Osteoblast (primary cell): ENCODE results near the gene WRNIP1. TPM values are rescaled to one million over a fixed set of nuclear protein-coding genes. Genes with fewer than 3 reads are reported as not detected.

Source experiments
- DNase-seq: peaks from one replicate; pipeline ENCODE4 v3.0.0; 2011; ENCODE audit warnings: low spot score, mixed read lengths; ENCODE audit not compliant: insufficient read length; ENCODE audit errors: missing footprints
- H2AFZ ChIP-seq: 2 replicates; pipeline ENCODE4 v1.6.0; 2011; ENCODE audit warnings: mild to moderate bottlenecking, low read length
- H3K27ac ChIP-seq: 2 replicates; pipeline ENCODE4 v1.5.1; 2011; ENCODE audit warnings: mild to moderate bottlenecking, low read depth, low read length, moderate library complexity
- H3K27me3 ChIP-seq: 2 replicates; pipeline ENCODE4 v1.6.0; 2012; ENCODE audit warnings: mild to moderate bottlenecking, control low read depth, inconsistent platforms, low read length, moderate library complexity; ENCODE audit not compliant: insufficient read depth
- H3K36me3 ChIP-seq: 2 replicates; pipeline ENCODE4 v1.5.1; 2011; ENCODE audit warnings: mild to moderate bottlenecking, low read length, control low read depth, moderate library complexity; ENCODE audit not compliant: insufficient read depth
- H3K4me1 ChIP-seq: 2 replicates; pipeline ENCODE4 v1.5.1; 2011; ENCODE audit warnings: mild to moderate bottlenecking, low read length, control low read depth, moderate library complexity; ENCODE audit not compliant: insufficient read depth
- H3K4me2 ChIP-seq: 2 replicates; pipeline ENCODE4 v1.6.0; 2011; ENCODE audit warnings: mild to moderate bottlenecking, low read length; ENCODE audit not compliant: insufficient read depth
- H3K4me3 ChIP-seq: fragments of 200-600 bp; sonication (generic); 3 replicates; pipeline ENCODE4 v1.5.1; 2012; ENCODE audit warnings: mild to moderate bottlenecking, low read length, inconsistent platforms; ENCODE audit not compliant: insufficient read depth
- H3K79me2 ChIP-seq: 2 replicates; pipeline ENCODE4 v1.6.0; 2012; ENCODE audit warnings: mild to moderate bottlenecking, low read length, control low read depth, inconsistent platforms; ENCODE audit not compliant: insufficient read depth
- H3K9me3 ChIP-seq: 2 replicates; pipeline ENCODE4 v1.5.1; 2011; ENCODE audit warnings: low read depth, low read length, control low read depth
- H4K20me1 ChIP-seq: 2 replicates; pipeline ENCODE4 v1.6.0; 2012; ENCODE audit warnings: mild to moderate bottlenecking, low read length, control low read depth; ENCODE audit not compliant: insufficient read depth
- total RNA-seq: library from RNA; depleted of rRNA; stranded (reverse); fragments of >200 nt; gene quantifications from 2 replicates; pipeline ENCODE4 v1.2.3, GENCODE V29; 2012
- TF ChIP-seq, protein P1 (sequence below): IDR thresholded peaks from 2 replicates; pipeline ENCODE4 v1.5.1; 2011; ENCODE audit warnings: mild to moderate bottlenecking, low read depth, low read length, moderate library complexity; ENCODE audit errors: extremely low read depth

Gene WRNIP1
- total RNA-seq, 1 donor = 25.3 TPM

DNA sequence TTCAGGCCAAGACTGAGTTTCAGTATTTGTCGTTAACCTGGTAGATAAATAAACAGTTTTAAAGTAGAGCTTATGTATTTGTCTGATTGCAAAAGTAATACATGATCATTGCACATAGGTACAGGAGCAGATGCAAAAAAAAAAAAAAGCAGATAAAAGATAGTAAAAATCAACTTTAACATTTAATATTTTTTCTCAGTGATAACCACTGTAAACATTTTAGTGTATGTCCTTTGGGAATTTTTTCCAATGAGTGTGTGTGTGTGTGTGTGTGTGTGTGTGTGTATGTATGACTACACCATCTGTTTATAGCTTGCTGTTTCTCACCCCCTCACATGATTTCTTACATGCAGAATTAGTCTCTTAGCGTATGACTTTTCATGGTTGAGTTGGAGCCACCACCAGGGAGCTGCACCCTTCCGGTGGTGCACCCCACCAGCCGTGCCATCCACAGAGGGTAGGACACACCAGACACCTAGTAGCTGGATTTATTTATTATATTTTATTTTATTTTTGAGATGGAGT lies 26.3 kb downstream of the WRNIP1 start:
- H3K27me3 ChIP-seq = no peaks in the 10 kb centered on the region
- no peaks in the 10 kb centered on the region for H3K9me3 ChIP-seq
- H3K4me2 ChIP-seq = peak overlapping the region; percentile 52
- DNase-seq = no peak
- H3K27ac ChIP-seq = peak overlapping the region; percentile 91
- peaks cover 31% of the 10 kb centered on the region for H3K4me1 ChIP-seq
- H3K79me2 ChIP-seq = peaks cover 10% of the 10 kb centered on the region
- no peak overlapping the region for H3K4me3 ChIP-seq
- no peaks in the 10 kb centered on the region for H4K20me1 ChIP-seq
- no peak overlapping the region for H2AFZ ChIP-seq
- TF ChIP-seq, protein P1, sequence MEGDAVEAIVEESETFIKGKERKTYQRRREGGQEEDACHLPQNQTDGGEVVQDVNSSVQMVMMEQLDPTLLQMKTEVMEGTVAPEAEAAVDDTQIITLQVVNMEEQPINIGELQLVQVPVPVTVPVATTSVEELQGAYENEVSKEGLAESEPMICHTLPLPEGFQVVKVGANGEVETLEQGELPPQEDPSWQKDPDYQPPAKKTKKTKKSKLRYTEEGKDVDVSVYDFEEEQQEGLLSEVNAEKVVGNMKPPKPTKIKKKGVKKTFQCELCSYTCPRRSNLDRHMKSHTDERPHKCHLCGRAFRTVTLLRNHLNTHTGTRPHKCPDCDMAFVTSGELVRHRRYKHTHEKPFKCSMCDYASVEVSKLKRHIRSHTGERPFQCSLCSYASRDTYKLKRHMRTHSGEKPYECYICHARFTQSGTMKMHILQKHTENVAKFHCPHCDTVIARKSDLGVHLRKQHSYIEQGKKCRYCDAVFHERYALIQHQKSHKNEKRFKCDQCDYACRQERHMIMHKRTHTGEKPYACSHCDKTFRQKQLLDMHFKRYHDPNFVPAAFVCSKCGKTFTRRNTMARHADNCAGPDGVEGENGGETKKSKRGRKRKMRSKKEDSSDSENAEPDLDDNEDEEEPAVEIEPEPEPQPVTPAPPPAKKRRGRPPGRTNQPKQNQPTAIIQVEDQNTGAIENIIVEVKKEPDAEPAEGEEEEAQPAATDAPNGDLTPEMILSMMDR = no peak
- H3K36me3 ChIP-seq = peaks cover 5% of the 10 kb centered on the region

DNA sequence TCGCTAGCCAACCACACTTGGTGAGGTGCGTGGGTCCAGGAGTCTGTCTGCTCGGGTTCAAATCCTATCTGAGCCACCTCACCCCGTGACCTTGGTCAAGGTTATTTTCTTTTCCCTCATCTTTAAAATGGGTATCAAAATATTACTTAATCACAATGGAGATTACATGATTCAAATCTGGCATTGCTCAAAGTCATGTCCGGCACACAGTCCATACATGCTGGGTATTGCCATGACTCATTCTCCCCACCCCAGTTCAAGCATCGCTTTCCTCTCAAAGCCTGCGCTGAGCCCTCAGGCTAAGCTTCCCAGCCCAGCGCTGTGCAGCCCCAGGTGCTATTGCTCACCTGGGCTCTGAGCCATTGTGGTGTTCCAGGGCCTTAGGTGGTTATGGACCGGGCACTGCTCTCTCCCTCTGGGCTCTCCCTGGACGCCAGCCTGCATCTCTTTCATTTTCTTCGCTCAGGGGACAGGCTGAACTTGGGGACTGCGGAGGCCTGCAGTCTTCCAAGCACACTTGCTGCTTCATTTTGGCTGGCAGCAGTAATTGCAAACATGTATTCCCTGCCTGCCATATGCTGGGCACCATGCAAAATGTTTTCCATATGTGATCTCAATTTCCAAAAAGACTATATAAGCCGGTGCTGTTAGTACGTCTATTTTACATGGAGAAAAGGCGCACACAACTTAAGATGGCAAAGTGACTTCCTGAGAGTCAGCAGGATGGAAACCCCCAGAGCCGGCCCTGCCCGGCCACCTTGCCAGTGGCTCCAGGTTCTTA lies 27.3 kb downstream of the WRNIP1 start:
- Histone ChIP-seq H3K27me3 (no peaks in the 10 kb centered on the region), H3K4me2 (no peak overlapping the region), H3K4me3 (no peak overlapping the region), H3K27ac (no peak overlapping the region), H4K20me1 (no peaks in the 10 kb centered on the region), H3K9me3 (no peaks in the 10 kb centered on the region), H3K79me2 (peaks cover 5% of the 10 kb centered on the region), H3K36me3 (peaks cover 4% of the 10 kb centered on the region), H2AFZ (no peak overlapping the region), H3K4me1 (peaks cover 31% of the 10 kb centered on the region)
- TF ChIP-seq, protein P1 = no peak
- no peak for DNase-seq

DNA sequence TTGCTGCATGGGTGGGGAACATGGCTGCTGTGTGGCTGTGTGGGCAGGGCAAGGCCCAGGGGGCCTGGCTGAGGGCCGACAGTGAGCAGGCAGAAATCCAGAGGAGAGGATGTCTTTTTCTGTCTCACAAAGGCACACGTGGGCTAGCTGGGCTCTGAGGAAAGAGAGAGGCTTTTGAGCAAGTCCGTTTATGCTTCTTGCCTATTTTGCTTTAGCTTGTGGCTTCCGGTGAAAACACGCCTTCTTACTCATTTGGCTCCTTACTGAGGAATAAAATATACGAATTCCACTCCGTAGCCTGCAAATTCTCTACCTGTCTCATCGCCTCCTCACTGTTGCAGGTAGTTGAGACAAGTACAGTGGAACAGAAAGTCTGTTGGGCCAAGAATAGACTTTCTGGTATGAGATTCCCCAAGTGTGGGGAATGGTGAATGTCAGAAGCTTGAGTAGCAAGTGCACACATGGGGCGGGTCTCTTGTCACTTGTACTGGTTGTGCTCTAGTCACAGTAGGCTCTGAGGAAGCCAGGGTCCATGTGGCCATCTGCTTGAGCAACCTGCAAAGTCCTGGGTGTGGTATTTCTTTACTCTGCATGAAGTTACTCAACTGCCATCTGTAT lies 28.4 kb downstream of the WRNIP1 start:
- no peak overlapping the region for H3K4me3 ChIP-seq
- H3K4me2 ChIP-seq = no peak overlapping the region
- no peaks in the 10 kb centered on the region for H3K9me3 ChIP-seq
- TF ChIP-seq, protein P1 = no peak
- H3K79me2 ChIP-seq = no peaks in the 10 kb centered on the region
- H3K27ac ChIP-seq = no peak overlapping the region
- H4K20me1 ChIP-seq = no peaks in the 10 kb centered on the region
- no peaks in the 10 kb centered on the region for H3K36me3 ChIP-seq
- H2AFZ ChIP-seq = no peak overlapping the region
- DNase-seq = no peak
- peaks cover 31% of the 10 kb centered on the region for H3K4me1 ChIP-seq
- no peaks in the 10 kb centered on the region for H3K27me3 ChIP-seq

DNA sequence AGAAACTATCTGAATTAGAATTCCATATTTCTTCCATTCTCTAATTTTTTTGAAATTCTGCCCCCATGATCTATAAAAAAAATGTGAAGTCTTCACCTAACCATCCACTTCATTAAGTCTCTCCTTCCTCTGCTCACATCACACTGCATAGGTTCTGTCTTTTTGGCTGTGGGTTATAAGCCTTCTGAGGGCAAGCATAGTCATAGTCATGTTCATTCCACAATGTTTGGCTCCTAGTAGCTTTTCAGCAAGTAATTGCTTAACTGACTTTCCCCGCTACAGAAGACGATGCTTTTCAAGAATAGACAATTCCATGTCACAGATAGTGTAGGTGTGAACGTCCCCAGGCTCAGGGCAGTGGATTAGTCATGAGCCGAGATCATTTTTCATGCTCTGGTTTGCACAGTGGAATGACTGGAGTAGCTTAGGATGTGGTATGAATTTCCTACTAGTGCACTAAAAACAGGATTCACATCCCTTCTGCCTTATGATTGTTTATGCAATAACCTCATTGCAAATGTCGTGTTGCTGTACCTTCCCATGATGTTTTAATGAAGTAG lies 29.1 kb downstream of the WRNIP1 start:
- Histone ChIP-seq H2AFZ (no peak overlapping the region), H3K27ac (no peak overlapping the region), H3K9me3 (no peaks in the 10 kb centered on the region), H3K4me3 (no peak overlapping the region), H3K27me3 (no peaks in the 10 kb centered on the region), H3K36me3 (no peaks in the 10 kb centered on the region), H3K4me1 (peaks cover 25% of the 10 kb centered on the region), H3K4me2 (no peak overlapping the region), H3K79me2 (no peaks in the 10 kb centered on the region), H4K20me1 (no peaks in the 10 kb centered on the region)
- TF ChIP-seq, protein P1 = no peak
- DNase-seq = no peak
